ENCODE measurements around the gene KCNIP4.

The KCNIP4 gene

DNA sequence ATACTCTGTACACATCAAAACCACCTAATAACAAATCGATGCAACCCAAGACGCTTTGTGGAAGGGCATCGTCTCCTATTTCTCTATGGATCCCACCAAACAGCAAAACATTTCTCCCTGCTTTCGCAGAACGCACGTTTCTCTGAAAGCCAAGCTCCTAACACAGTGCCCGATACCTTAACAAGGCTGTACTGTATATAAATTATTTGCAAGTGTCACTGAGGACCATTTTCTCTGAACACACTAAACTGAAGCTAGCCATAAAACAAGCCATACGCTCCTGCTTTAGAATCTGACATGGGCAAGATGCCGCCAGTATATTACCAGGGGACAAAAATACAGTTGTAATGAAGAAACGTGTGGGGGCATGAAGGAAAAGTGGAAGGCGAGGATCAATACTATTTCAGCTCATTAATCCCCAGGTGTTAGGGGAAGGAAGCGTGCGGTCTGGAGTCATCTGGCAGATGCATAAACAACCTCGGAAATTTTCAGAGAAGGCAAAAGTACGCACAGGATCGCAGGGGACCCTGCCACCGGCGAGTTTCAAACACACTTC lies 703 bp downstream of the KCNIP4 start:
- Histone ChIP-seq H3K4me1 (ENCODE audit: control insufficient read depth in 1 of 2, insufficient read depth in 1 of 2, low read depth in 1 of 2, low read length in 1 of 2) (no peaks in the 10 kb centered on the region), H3K27me3 (peaks cover 39% of the 10 kb centered on the region), H3K27ac (no peak overlapping the region), H3K9me3 (no peaks in the 10 kb centered on the region), H3K36me3 (no peaks in the 10 kb centered on the region), H3K4me3 (ENCODE audit: low read depth in 1 of 2, low read length in 1 of 2) (no peak overlapping the region)
- TF ChIP-seq, protein P1, sequence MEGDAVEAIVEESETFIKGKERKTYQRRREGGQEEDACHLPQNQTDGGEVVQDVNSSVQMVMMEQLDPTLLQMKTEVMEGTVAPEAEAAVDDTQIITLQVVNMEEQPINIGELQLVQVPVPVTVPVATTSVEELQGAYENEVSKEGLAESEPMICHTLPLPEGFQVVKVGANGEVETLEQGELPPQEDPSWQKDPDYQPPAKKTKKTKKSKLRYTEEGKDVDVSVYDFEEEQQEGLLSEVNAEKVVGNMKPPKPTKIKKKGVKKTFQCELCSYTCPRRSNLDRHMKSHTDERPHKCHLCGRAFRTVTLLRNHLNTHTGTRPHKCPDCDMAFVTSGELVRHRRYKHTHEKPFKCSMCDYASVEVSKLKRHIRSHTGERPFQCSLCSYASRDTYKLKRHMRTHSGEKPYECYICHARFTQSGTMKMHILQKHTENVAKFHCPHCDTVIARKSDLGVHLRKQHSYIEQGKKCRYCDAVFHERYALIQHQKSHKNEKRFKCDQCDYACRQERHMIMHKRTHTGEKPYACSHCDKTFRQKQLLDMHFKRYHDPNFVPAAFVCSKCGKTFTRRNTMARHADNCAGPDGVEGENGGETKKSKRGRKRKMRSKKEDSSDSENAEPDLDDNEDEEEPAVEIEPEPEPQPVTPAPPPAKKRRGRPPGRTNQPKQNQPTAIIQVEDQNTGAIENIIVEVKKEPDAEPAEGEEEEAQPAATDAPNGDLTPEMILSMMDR (IDR thresholded peaks at IDR 0.05) = no peak

DNA sequence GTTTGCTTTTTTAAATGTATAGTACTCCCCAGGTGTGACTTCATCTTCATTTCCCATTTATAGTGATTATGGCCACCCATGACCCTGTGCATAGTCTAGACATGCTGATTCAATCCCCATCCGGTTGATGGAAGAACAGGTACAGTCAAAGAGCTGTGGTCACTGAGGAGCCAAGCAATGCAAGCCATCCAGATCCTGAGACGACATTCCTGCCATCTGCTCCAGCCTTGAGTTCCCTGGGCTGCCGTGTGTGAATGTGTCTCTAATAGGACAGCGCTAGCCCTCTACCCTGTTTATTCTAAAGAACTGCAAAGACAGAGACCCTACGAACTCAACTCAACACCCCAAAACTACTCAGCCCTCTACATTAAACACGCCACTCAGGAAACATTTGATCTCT lies 1.7 kb downstream of the KCNIP4 start:
- Histone ChIP-seq H3K4me3 (ENCODE audit: low read depth in 1 of 2, low read length in 1 of 2) (no peak overlapping the region), H3K4me1 (ENCODE audit: control insufficient read depth in 1 of 2, insufficient read depth in 1 of 2, low read depth in 1 of 2, low read length in 1 of 2) (no peaks in the 10 kb centered on the region), H3K27me3 (peaks cover 39% of the 10 kb centered on the region), H3K9me3 (no peaks in the 10 kb centered on the region), H3K27ac (no peak overlapping the region), H3K36me3 (no peaks in the 10 kb centered on the region)
- TF ChIP-seq, protein P1 (IDR thresholded peaks at IDR 0.05) = no peak

DNA sequence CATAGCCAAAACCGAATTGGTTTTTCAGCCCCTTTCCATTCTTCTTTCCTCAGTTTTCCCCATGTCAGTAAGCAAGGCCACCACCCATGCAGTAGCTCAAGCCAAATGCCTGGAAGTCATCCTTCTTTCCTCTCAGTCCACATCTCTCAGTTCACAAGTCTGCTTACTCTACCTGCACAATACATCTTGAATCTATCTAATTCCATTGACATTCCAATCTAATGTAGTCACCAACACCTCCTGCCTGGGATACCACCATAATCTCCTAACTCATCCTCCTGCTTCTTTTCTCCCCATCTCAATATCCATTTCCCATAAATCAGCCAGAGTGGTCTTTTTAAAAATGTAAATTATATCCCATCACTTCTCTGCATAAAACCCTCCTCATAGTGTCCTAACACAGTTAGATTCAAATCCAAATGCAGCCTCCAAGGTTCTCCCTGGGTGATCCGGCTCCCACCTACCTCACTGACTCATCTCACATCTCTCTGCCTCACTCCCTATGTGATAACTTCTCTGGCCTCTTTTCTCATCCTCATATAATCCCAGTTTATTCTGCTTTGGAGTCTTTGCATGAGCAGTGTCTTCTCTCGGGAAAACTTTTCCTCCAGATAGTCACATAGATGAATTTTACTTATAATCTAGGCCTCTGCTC lies 26.9 kb downstream of the KCNIP4 start:
- Histone ChIP-seq H3K36me3 (no peaks in the 10 kb centered on the region), H3K4me3 (ENCODE audit: low read depth in 1 of 2, low read length in 1 of 2) (no peak overlapping the region), H3K27ac (no peak overlapping the region), H3K4me1 (ENCODE audit: control insufficient read depth in 1 of 2, insufficient read depth in 1 of 2, low read depth in 1 of 2, low read length in 1 of 2) (no peaks in the 10 kb centered on the region), H3K27me3 (no peaks in the 10 kb centered on the region), H3K9me3 (no peaks in the 10 kb centered on the region)
- TF ChIP-seq, protein P1 (IDR thresholded peaks at IDR 0.05) = no peak

DNA sequence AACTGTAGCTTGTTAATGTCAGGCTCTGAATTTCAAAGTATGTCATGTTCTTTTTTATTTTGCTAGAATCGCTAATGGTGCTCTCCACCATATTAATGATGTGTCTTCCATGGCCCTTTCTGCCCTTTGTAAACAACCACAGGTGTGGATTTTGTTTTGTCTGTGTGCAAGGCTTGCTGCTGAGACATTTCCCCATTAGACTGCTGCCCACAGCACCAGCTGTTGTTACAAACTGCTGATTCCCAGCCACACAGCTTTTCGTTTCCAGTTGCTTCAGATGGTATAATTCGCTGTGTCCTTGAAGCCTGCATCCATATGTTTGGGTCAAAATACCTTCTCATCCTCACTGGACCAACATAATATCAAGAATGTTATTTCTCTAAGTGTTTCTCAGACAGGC lies 32.8 kb downstream of the KCNIP4 start:
- Histone ChIP-seq H3K9me3 (no peaks in the 10 kb centered on the region), H3K36me3 (no peaks in the 10 kb centered on the region), H3K4me1 (ENCODE audit: control insufficient read depth in 1 of 2, insufficient read depth in 1 of 2, low read depth in 1 of 2, low read length in 1 of 2) (no peaks in the 10 kb centered on the region), H3K4me3 (ENCODE audit: low read depth in 1 of 2, low read length in 1 of 2) (no peak overlapping the region), H3K27me3 (no peaks in the 10 kb centered on the region), H3K27ac (no peak overlapping the region)
- TF ChIP-seq, protein P1 (IDR thresholded peaks at IDR 0.05) = no peak

DNA sequence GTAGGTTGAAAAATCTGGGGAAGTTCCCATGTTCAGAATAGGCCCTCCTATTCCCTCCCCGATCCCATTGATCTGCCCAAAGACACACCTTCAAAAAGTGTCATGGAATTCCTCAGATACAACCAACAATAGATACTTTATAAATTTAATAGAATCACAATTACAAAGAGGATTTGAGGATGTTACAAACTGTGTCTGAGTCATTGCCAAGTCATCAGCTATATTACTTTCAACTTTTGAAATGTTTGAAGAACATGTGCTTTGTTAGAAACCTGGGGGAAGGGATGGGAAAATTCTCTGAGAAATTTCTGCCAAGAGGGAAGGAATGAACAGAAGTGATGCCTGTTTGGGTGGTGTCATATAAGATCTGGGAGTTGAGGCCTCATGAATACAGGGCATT lies 46.7 kb downstream of the KCNIP4 start:
- no peak overlapping the region for H3K4me3 ChIP-seq (ENCODE audit: low read depth in 1 of 2, low read length in 1 of 2)
- TF ChIP-seq, protein P1 (IDR thresholded peaks at IDR 0.05) = no peak
- no peaks in the 10 kb centered on the region for H3K4me1 ChIP-seq (ENCODE audit: control insufficient read depth in 1 of 2, insufficient read depth in 1 of 2, low read depth in 1 of 2, low read length in 1 of 2)
- H3K27ac ChIP-seq = no peak overlapping the region
- H3K36me3 ChIP-seq = no peaks in the 10 kb centered on the region
- no peaks in the 10 kb centered on the region for H3K27me3 ChIP-seq
- H3K9me3 ChIP-seq = no peaks in the 10 kb centered on the region

Measured in neutrophil (primary cell).